GM12878 (cell line): ENCODE measurements around the gene MMD2. TPM values are rescaled to one million over a fixed set of nuclear protein-coding genes. Genes with fewer than 3 reads are reported as not detected.

ENCODE experiments used
- ATAC-seq: fragments of 200-7000 bp; cut with Tn5 transposase; 3 replicates; pipeline ENCODE4 v1.9.1; 2020; ENCODE audit warnings: mild to moderate bottlenecking, moderate library complexity
- BruUV-seq: library from RNA; stranded (reverse); fragments of 400-500 nt; replicated peaks from 2 replicates; lab custom pipeline; 2021; lab: Mats Ljungman, UMichigan
- CTCF ChIA-PET: fragments of 300-600 bp; sonication (Branson Sonifier 250); formaldehyde crosslinking; extraction: SDS; loops from one replicate; lab custom pipeline; 2021; ENCODE audit warnings: inconsistent platforms; lab: Yijun Ruan, JAX
- POLR2A ChIA-PET: fragments of 350-600 bp; formaldehyde crosslinking; extraction: SDS; loops from one replicate; lab custom pipeline; 2021; ENCODE audit warnings: inconsistent platforms; lab: Charles Lee
- RAD21 ChIA-PET: fragments of 300-600 bp; sonication (Branson Sonifier 250); formaldehyde crosslinking; loops from one replicate; lab custom pipeline; 2023; ENCODE audit warnings: antibody characterized with exemption; ENCODE audit not compliant: unreplicated experiment; lab: Charles Lee
- SMC1A ChIA-PET: fragments of 300-600 bp; sonication (Branson Sonifier 250); formaldehyde crosslinking; loops from one replicate; lab custom pipeline; 2023; ENCODE audit not compliant: unreplicated experiment, uncharacterized antibody; lab: Charles Lee
- DNase-seq: peaks from one replicate; pipeline ENCODE4 v3.0.0-alpha.2; 2011; ENCODE audit warnings: low read depth, low spot score
- FAIRE-seq: peaks from 3 replicates; lab custom pipeline; 2011; peaks lifted over from hg19 to GRCh38; lab: Jason Lieb, UNC
- H2AFZ ChIP-seq: 2 replicates; pipeline ENCODE4 v1.6.0; 2011; ENCODE audit warnings: low read depth, low read length, control low read depth; ENCODE audit not compliant: control insufficient read depth
- H3K27ac ChIP-seq: 2 replicates; pipeline ENCODE4 v1.5.1; 2011; ENCODE audit warnings: control low read depth; ENCODE audit not compliant: control insufficient read depth, insufficient read depth
- H3K27me3 ChIP-seq, 2 experiments: replicated peaks in 1 of 2; 2 replicates each; pipeline versions ENCODE4 v1.6.0 to v1.6.1; 2011; ENCODE audit warnings: low read length in 1 of 2; ENCODE audit not compliant: control insufficient read depth in 2 of 2, insufficient read depth in 2 of 2
- H3K36me3 ChIP-seq, 2 experiments: 2 replicates each; pipeline ENCODE4 v1.5.1; 2011; ENCODE audit warnings: low read length in 1 of 2; ENCODE audit not compliant: control insufficient read depth in 2 of 2, insufficient read depth in 2 of 2
- H3K4me1 ChIP-seq: 2 replicates; pipeline ENCODE4 v1.6.1; 2011; ENCODE audit warnings: mild to moderate bottlenecking, low read length, moderate library complexity, mixed read lengths; ENCODE audit not compliant: control insufficient read depth, insufficient read depth
- H3K4me2 ChIP-seq: 2 replicates; pipeline ENCODE4 v1.6.0; 2011; ENCODE audit warnings: control low read depth; ENCODE audit not compliant: control insufficient read depth, insufficient read depth
- H3K4me3 ChIP-seq: fragments of 200-600 bp; sonication (generic); 2 replicates; pipeline ENCODE4 v1.5.1; 2016
- H3K79me2 ChIP-seq: 2 replicates; pipeline ENCODE4 v1.6.0; 2011; ENCODE audit warnings: low read length; ENCODE audit not compliant: control insufficient read depth, insufficient read depth
- H3K9ac ChIP-seq: 2 replicates; pipeline ENCODE4 v1.8.0; 2011; ENCODE audit warnings: low read length, control low read depth, mixed read lengths; ENCODE audit not compliant: control insufficient read depth, insufficient read depth
- H3K9me3 ChIP-seq: replicated peaks from 3 replicates; pipeline ENCODE4 v1.5.1; 2011; ENCODE audit warnings: mild to moderate bottlenecking, low read length; ENCODE audit not compliant: control insufficient read depth, insufficient read depth
- H4K20me1 ChIP-seq: 2 replicates; pipeline ENCODE4 v1.6.0; 2011; ENCODE audit not compliant: control insufficient read depth, insufficient read depth
- BACH1 ChIP-seq: fragments of 450-650 bp; IDR thresholded peaks from 2 replicates; pipeline ENCODE4 v1.6.1; 2017; ENCODE audit warnings: mild to moderate bottlenecking, borderline replicate concordance
- BCLAF1 ChIP-seq: fragments of 450-650 bp; IDR thresholded peaks from 2 replicates; pipeline ENCODE4 v1.6.1; 2017; ENCODE audit warnings: antibody characterized with exemption, mild to moderate bottlenecking, moderate library complexity
- CHD4 ChIP-seq: fragments of 200-600 bp; sonication (generic); IDR thresholded peaks from 2 replicates; pipeline ENCODE4 v1.6.1; 2016; ENCODE audit warnings: mild to moderate bottlenecking
- HSF1 ChIP-seq: fragments of 150-350 bp; IDR thresholded peaks from 2 replicates; pipeline ENCODE4 v1.6.1; 2014; ENCODE audit warnings: mild to moderate bottlenecking, low read depth, low read length
- KDM1A ChIP-seq: fragments of 200-600 bp; sonication (generic); IDR thresholded peaks from 2 replicates; pipeline ENCODE4 v1.6.1; 2016; ENCODE audit warnings: borderline replicate concordance
- POLR2AphosphoS2 ChIP-seq: IDR thresholded peaks from 2 replicates; pipeline ENCODE4 v1.6.1; 2011; ENCODE audit warnings: low read depth, mild to moderate bottlenecking, low read length, improper control_type of control experiment, moderate library complexity
- SPI1 ChIP-seq: IDR thresholded peaks from 2 replicates; pipeline ENCODE4 v1.6.1; 2011; ENCODE audit warnings: low read depth, mild to moderate bottlenecking, low read length, moderate library complexity, borderline replicate concordance; ENCODE audit not compliant: insufficient read depth
- TAF1 ChIP-seq: IDR thresholded peaks from 2 replicates; pipeline ENCODE4 v1.6.1; 2011; ENCODE audit warnings: mild to moderate bottlenecking, low read depth, low read length, borderline replicate concordance
- ZBTB4 ChIP-seq: fragments of 450-650 bp; formaldehyde crosslinking; IDR thresholded peaks from 2 replicates; pipeline ENCODE4 v1.4.0; 2022; ENCODE audit warnings: mild to moderate bottlenecking, moderate library complexity
- ZNF592 ChIP-seq: fragments of 450-650 bp; IDR thresholded peaks from 2 replicates; pipeline ENCODE4 v1.6.1; 2017; ENCODE audit warnings: mild to moderate bottlenecking, moderate library complexity
- ZZZ3 ChIP-seq: IDR thresholded peaks from 2 replicates; pipeline ENCODE4 v1.6.1; 2011; ENCODE audit warnings: low read depth; ENCODE audit not compliant: control insufficient read depth, insufficient read length
- WGBS: methylation state at CpG from one replicate; pipeline ENCODE4 v1.1.6; 2016; ENCODE audit warnings: low lambda C conversion rate; ENCODE audit not compliant: insufficient replicate concordance, insufficient coverage; ENCODE audit errors: missing lambda C conversion rate; 5-methylcytosine and 5-hydroxymethylcytosine counted together
- in situ Hi-C: fragments of 300-500 bp; cut with MboI; formaldehyde crosslinking; loops from 9 replicates; pipeline ENCODE4 v1.14.3; 2018; ENCODE audit warnings: mixed read lengths
- intact Hi-C: fragments of 100-400 bp; cut with micrococcal nuclease; formaldehyde crosslinking; loops from one replicate; pipeline ENCODE4 v1.14.2; 2022; ENCODE audit not compliant: unreplicated experiment
- polyA plus RNA-seq, 11 experiments: library from polyadenylated mRNA; depleted of rRNA in 4 of 11; unstranded in 6 of 11; stranded (reverse) in 5 of 11; fragments of >200 nt; fragmentation: Nextera tagmentation in 4 of 11; fragmentation: Illumina TruSeq in 1 of 11; extraction: Ambion mirVana in 4 of 11; extraction: Trizol in 1 of 11; gene quantifications; 1 replicate in 1 of 11; 2 replicates in 10 of 11; pipeline versions ENCODE4 v1.2.1 to v1.2.3, GENCODE V29; 2011 to 2016; ENCODE audit warnings: inconsistent platforms in 2 of 11, missing spikeins in 2 of 11, low read depth in 1 of 11
- total RNA-seq, 4 experiments: library from RNA; depleted of rRNA in 3 of 4; stranded (reverse); fragments of >200 nt in 3 of 4; fragmentation: Illumina TruSeq in 1 of 4; extraction: Trizol in 1 of 4; gene quantifications; 2 replicates each; pipeline versions ENCODE4 v1.2.1 to v1.2.3, GENCODE V29; 2013 to 2021

Gene MMD2
- total and polyA plus RNA-seq, 10 of the 15 experiments (the other 5 are each of a cell fraction or from before 2014, with no cell fraction given): not detected

- Histone ChIP-seq H2AFZ (no peak overlapping the region), H3K4me1 (no peaks in the 10 kb centered on the region), H3K9me3 (no peaks in the 10 kb centered on the region), H3K9ac (no peak overlapping the region), H4K20me1 (no peaks in the 10 kb centered on the region), H3K79me2 (no peaks in the 10 kb centered on the region), H3K36me3 (peaks cover 1 to 2% of the 10 kb centered on the region in 2 experiments; a peak in 2 of 4 replicates), H3K27ac (no peak overlapping the region), H3K4me3 (no peak overlapping the region), H3K27me3 (no peaks in the 10 kb centered on the region), H3K4me2 (no peak overlapping the region)
- ChIA-PET POLR2A (no interaction called here), SMC1A (no interaction called here), RAD21 (no interaction called here), CTCF (interaction anchor here (1.5 kb wide), 1 partner anchor 85 kb away, joined by 3 read pairs; no protein-coding TSS in a partner anchor)
- BruUV-seq: no TSS peak
- WGBS: 96% methylated on average over 5 of the region's 5 CpGs
- DNase-seq: no peak
- in situ Hi-C loops (no loop called here), intact Hi-C loops (no loop called here)
- no peak for ATAC-seq
- FAIRE-seq: no peak
- TF ChIP-seq HSF1 (no peak), KDM1A (no peak), SPI1 (no peak), ZBTB4 (no peak), BCLAF1 (no peak), ZNF592 (no peak), ZZZ3 (no peak), TAF1 (no peak), CHD4 (no peak), POLR2AphosphoS2 (no peak), BACH1 (no peak)
These were observed 42.9 kb upstream of the MMD2 start for GRCh38 chr7:5001911-5002310.
